ENCODE data around the gene TOMM20L. TPM values are rescaled to one million over a fixed set of nuclear protein-coding genes. Genes with fewer than 3 reads are reported as not detected.

TOMM20L gene
- total and polyA plus RNA-seq, 2 of the 8 experiments (the other 6 are each of a cell fraction or from before 2014, with no cell fraction given): not detected

GRCh38 chr14:58408681-58409215 lies 13.0 kb downstream of the TOMM20L start:
- Histone ChIP-seq H3K79me1 (ENCODE audit: low read depth, low read length) (no peaks in the 10 kb centered on the region), H3K23ac (ENCODE audit: insufficient read length) (no peak overlapping the region), H3K36me3 (ENCODE audit: control insufficient read depth in 2 of 4, insufficient read depth in 4 of 4, low read length in 3 of 4) (peaks cover 8 to 36% (median 23%) of the 10 kb centered on the region in 4 experiments; a peak in 6 of 8 replicates), H2BK15ac (ENCODE audit: low read length) (no peak overlapping the region), H4K20me1 (replicated peaks in 1 of 2; ENCODE audit: control insufficient read depth in 1 of 2, insufficient read depth in 2 of 2, low read length in 2 of 2) (no peaks in the 10 kb centered on the region), H3K79me2 (ENCODE audit: control insufficient read depth in 1 of 2, insufficient read depth in 2 of 2, low read length in 2 of 2) (no peaks in the 10 kb centered on the region), H2BK12ac (ENCODE audit: low read depth, low read length) (no peak overlapping the region), H4K5ac (ENCODE audit: insufficient read length, low read depth, low read length) (no peak overlapping the region), H3K27me3 (replicated peaks in 1 of 4; ENCODE audit: control insufficient read depth in 3 of 4, extremely low read depth in 1 of 4, insufficient read depth in 3 of 4, low read length in 3 of 4) (no peaks in the 10 kb centered on the region), H3K23me2 (ENCODE audit: low read depth, low read length) (no peaks in the 10 kb centered on the region), H3K14ac (ENCODE audit: insufficient read length) (no peak overlapping the region), H3K9me3 (ENCODE audit: insufficient read depth in 2 of 2, low read depth in 1 of 2, low read length in 1 of 2) (no peaks in the 10 kb centered on the region), H3K4ac (replicated peaks; ENCODE audit: insufficient read length, low read depth, low read length) (no peak overlapping the region), H3K4me3 (ENCODE audit: extremely low read depth in 1 of 4, insufficient read depth in 2 of 4, low read depth in 3 of 4, low read length in 4 of 4) (no peak overlapping the region), H4K8ac (ENCODE audit: extremely low read depth, insufficient read depth, low read length) (no peak overlapping the region), H3K4me2 (ENCODE audit: insufficient read depth in 1 of 2, low read depth in 2 of 2, low read length in 2 of 2) (no peak overlapping the region), H2BK20ac (ENCODE audit: low read length) (no peak overlapping the region), H3K18ac (ENCODE audit: extremely low read depth, low read length) (no peak overlapping the region), H2BK120ac (replicated peaks; ENCODE audit: low read depth, low read length) (no peak overlapping the region), H3K9ac (replicated peaks in 1 of 4; ENCODE audit: extremely low read depth in 1 of 4, low read depth in 3 of 4, low read length in 3 of 4) (no peak overlapping the region), H2BK5ac (ENCODE audit: low read depth, low read length) (no peak overlapping the region), H3K4me1 (replicated peaks in 1 of 4; ENCODE audit: control insufficient read depth in 3 of 4, insufficient read depth in 4 of 4, low read length in 3 of 4) (no peaks in the 10 kb centered on the region), H2AK5ac (ENCODE audit: low read depth, low read length) (no peak overlapping the region), H3K27ac (ENCODE audit: low read depth, low read length) (no peak overlapping the region), H3K56ac (replicated peaks; ENCODE audit: insufficient read length, low read depth, low read length) (no peak overlapping the region), H2AFZ (ENCODE audit: low read length) (no peak overlapping the region), H4K91ac (replicated peaks; ENCODE audit: insufficient read length, low read length) (no peak overlapping the region)
- ChIA-PET POLR2A (ENCODE audit: partially characterized antibody) (interaction anchor here (1.1 to 1.3 kb wide), 2 partner anchors 19 to 98 kb away, joined by 3 read pairs; partner anchors contain the start of genes KIAA0586 and TIMM9), CTCF (ENCODE audit: partially characterized antibody) (interaction anchor here (0.6 to 1.0 kb wide), 2 partner anchors 22 to 79 kb away, joined by 3 read pairs; no protein-coding TSS in a partner anchor)
- no peak for FAIRE-seq
- TF ChIP-seq CREB1 (IDR thresholded peaks at IDR 0.05) (no peak), RAD21 (IDR thresholded peaks at IDR 0.05 in 1 of 2, conservative IDR thresholded peaks at IDR 0.05 in 1 of 2; ENCODE audit: low read depth in 2 of 2, low read length in 2 of 2) (no peak), NRF1 (IDR thresholded peaks at IDR 0.05; ENCODE audit: low read depth, low read length) (no peak), TAF7 (optimal IDR thresholded peaks at IDR 0.05; ENCODE audit: borderline replicate concordance, low read depth, low read length) (no peak), KDM4A (IDR thresholded peaks at IDR 0.05; ENCODE audit: low read depth, low read length, severe bottlenecking) (no peak), CTBP2 (IDR thresholded peaks at IDR 0.05; ENCODE audit: borderline replicate concordance, insufficient read depth, insufficient read length, low read length) (no peak), POLR2A (IDR thresholded peaks at IDR 0.05; ENCODE audit: control extremely low read depth in 1 of 2, low read depth in 2 of 2, low read length in 2 of 2) (no peak), TAF1 (IDR thresholded peaks at IDR 0.05; ENCODE audit: low read depth, low read length) (no peak)
- no peak for DNase-seq (ENCODE audit: low read depth in 1 of 2, low spot score in 2 of 2)
- WGBS, 2 experiments (ENCODE audit: extremely low coverage in 1 of 2, insufficient coverage in 1 of 2, insufficient read length in 1 of 2, insufficient replicate concordance in 2 of 2, low coverage in 1 of 2, low lambda C conversion rate in 2 of 2, missing lambda C conversion rate in 1 of 2): 94% methylated on average over 3 of the region's 3 CpGs; no CpG with 5 or more reads in 1 of the 2 experiments
